H1 (cell line): Measurements from ENCODE around the gene NT5C1B. TPM values are rescaled to one million over a fixed set of nuclear protein-coding genes. Genes with fewer than 3 reads are reported as not detected.

ENCODE experiments used
- CTCF ChIA-PET: fragments of 300-600 bp; sonication (Branson Sonifier 250); formaldehyde crosslinking; loops from one replicate; lab custom pipeline; 2021; ENCODE audit not compliant: partially characterized antibody; lab: Charles Lee
- POLR2A ChIA-PET: fragments of 300-600 bp; sonication (Branson Sonifier 250); formaldehyde crosslinking; loops from one replicate; lab custom pipeline; 2021; ENCODE audit warnings: inconsistent platforms; ENCODE audit not compliant: partially characterized antibody; lab: Charles Lee
- DNase-seq, 2 experiments: peaks; one replicate each; pipeline versions ENCODE4 v3.0.0 to v3.0.0-alpha.2; 2010 to 2022; ENCODE audit warnings: low spot score in 2 of 2, low read depth in 1 of 2, mixed read lengths in 1 of 2
- FAIRE-seq: peaks from 2 replicates; lab custom pipeline; 2011; peaks lifted over from hg19 to GRCh38; lab: Jason Lieb, UNC
- H2AFZ ChIP-seq: 2 replicates; pipeline ENCODE4 v1.8.1; 2012; ENCODE audit warnings: low read length, inconsistent platforms
- H2AK5ac ChIP-seq: 2 replicates; pipeline ENCODE4 v1.6.1; 2013; ENCODE audit warnings: low read depth, low read length
- H2BK120ac ChIP-seq: replicated peaks from 2 replicates; pipeline ENCODE3; 2013; ENCODE audit warnings: low read depth, low read length, inconsistent platforms
- H2BK12ac ChIP-seq: 2 replicates; pipeline ENCODE4 v1.6.1; 2013; ENCODE audit warnings: low read depth, low read length
- H2BK15ac ChIP-seq: 2 replicates; pipeline ENCODE4 v1.6.1; 2013; ENCODE audit warnings: low read length
- H2BK20ac ChIP-seq: 2 replicates; pipeline ENCODE4 v1.6.1; 2013; ENCODE audit warnings: low read length
- H2BK5ac ChIP-seq: 2 replicates; pipeline ENCODE4 v1.6.1; 2013; ENCODE audit warnings: low read depth, low read length
- H3K14ac ChIP-seq: 2 replicates; pipeline ENCODE4 v1.6.1; 2013; ENCODE audit warnings: inconsistent platforms; ENCODE audit not compliant: insufficient read length
- H3K18ac ChIP-seq: 2 replicates; pipeline ENCODE4 v1.6.1; 2013; ENCODE audit warnings: low read length; ENCODE audit errors: extremely low read depth
- H3K23ac ChIP-seq: 2 replicates; pipeline ENCODE4 v1.6.1; 2013; ENCODE audit warnings: inconsistent platforms; ENCODE audit not compliant: insufficient read length
- H3K23me2 ChIP-seq: 2 replicates; pipeline ENCODE4 v1.6.1; 2013; ENCODE audit warnings: low read depth, low read length
- H3K27ac ChIP-seq: 2 replicates; pipeline ENCODE4 v1.6.1; 2011; ENCODE audit warnings: low read depth, low read length, inconsistent platforms
- H3K27me3 ChIP-seq, 4 experiments: replicated peaks in 1 of 4; 1 replicate in 1 of 4; 2 replicates in 3 of 4; pipeline versions ENCODE4 v1.6.1 to v1.8.1; 2011 to 2013; ENCODE audit warnings: low read length in 3 of 4, mild to moderate bottlenecking in 3 of 4, inconsistent platforms in 2 of 4, mixed read lengths in 2 of 4, moderate library complexity in 1 of 4; ENCODE audit not compliant: control insufficient read depth in 3 of 4, insufficient read depth in 3 of 4; ENCODE audit errors: extremely low read depth in 1 of 4
- H3K36me3 ChIP-seq, 4 experiments: 2 replicates each; pipeline versions ENCODE4 v1.6.1 to v1.8.1; 2011 to 2013; ENCODE audit warnings: mild to moderate bottlenecking in 4 of 4, low read length in 3 of 4, moderate library complexity in 2 of 4, control low read depth in 1 of 4, inconsistent platforms in 1 of 4; ENCODE audit not compliant: insufficient read depth in 4 of 4, control insufficient read depth in 2 of 4
- H3K4ac ChIP-seq: replicated peaks from 2 replicates; pipeline ENCODE3; 2013; ENCODE audit warnings: low read length, low read depth, mixed read lengths, inconsistent platforms; ENCODE audit not compliant: insufficient read length
- H3K4me1 ChIP-seq, 4 experiments: replicated peaks in 1 of 4; 1 replicate in 1 of 4; 2 replicates in 3 of 4; pipeline versions ENCODE4 v1.6.1 to v1.8.1; 2011 to 2013; ENCODE audit warnings: low read length in 3 of 4, inconsistent platforms in 2 of 4, mixed read lengths in 1 of 4; ENCODE audit not compliant: insufficient read depth in 4 of 4, control insufficient read depth in 3 of 4
- H3K4me2 ChIP-seq, 2 experiments: 2 replicates each; pipeline versions ENCODE4 v1.6.1 to v1.8.1; 2011 to 2013; ENCODE audit warnings: low read depth in 2 of 2, low read length in 2 of 2, control low read depth in 1 of 2, inconsistent platforms in 1 of 2, mild to moderate bottlenecking in 1 of 2; ENCODE audit not compliant: insufficient read depth in 1 of 2
- H3K4me3 ChIP-seq, 4 experiments: fragments of 200-600, 300-600 bp in 1 of 4; sonication (generic), shearing (Covaris generic), sonication (Bioruptor Twin) in 1 of 4; 2 replicates each; pipeline versions ENCODE4 v1.5.1 to v1.8.1; 2011 to 2016; ENCODE audit warnings: low read length in 4 of 4, low read depth in 3 of 4, control low read depth in 2 of 4, inconsistent platforms in 2 of 4, mild to moderate bottlenecking in 2 of 4, mixed read lengths in 1 of 4, moderate library complexity in 1 of 4; ENCODE audit not compliant: insufficient read depth in 2 of 4; ENCODE audit errors: extremely low read depth in 1 of 4
- H3K56ac ChIP-seq: replicated peaks from 2 replicates; pipeline ENCODE3; 2013; ENCODE audit warnings: low read depth, mild to moderate bottlenecking, mixed read lengths, low read length, inconsistent platforms; ENCODE audit not compliant: insufficient read length
- H3K79me1 ChIP-seq: 2 replicates; pipeline ENCODE4 v1.6.1; 2013; ENCODE audit warnings: low read depth, low read length, control low read depth
- H3K79me2 ChIP-seq, 2 experiments: 2 replicates each; pipeline versions ENCODE4 v1.6.1 to v1.8.1; 2012 to 2013; ENCODE audit warnings: low read length in 2 of 2, mild to moderate bottlenecking in 2 of 2, inconsistent platforms in 1 of 2; ENCODE audit not compliant: insufficient read depth in 2 of 2, control insufficient read depth in 1 of 2
- H3K9ac ChIP-seq, 4 experiments: replicated peaks in 1 of 4; 1 replicate in 1 of 4; 2 replicates in 3 of 4; pipeline versions ENCODE4 v1.6.1 to v1.8.1; 2011 to 2013; ENCODE audit warnings: low read depth in 3 of 4, low read length in 3 of 4, control low read depth in 2 of 4, mild to moderate bottlenecking in 2 of 4, moderate library complexity in 2 of 4, inconsistent platforms in 1 of 4; ENCODE audit errors: extremely low read depth in 1 of 4
- H3K9me3 ChIP-seq, 2 experiments: 2 replicates each; pipeline versions ENCODE4 v1.6.1 to v1.8.1; 2012 to 2013; ENCODE audit warnings: mild to moderate bottlenecking in 2 of 2, moderate library complexity in 2 of 2, control low read depth in 1 of 2, inconsistent platforms in 1 of 2, low read depth in 1 of 2, low read length in 1 of 2, mixed read lengths in 1 of 2; ENCODE audit not compliant: insufficient read depth in 2 of 2
- H4K20me1 ChIP-seq, 2 experiments: replicated peaks in 1 of 2; 2 replicates each; pipeline versions ENCODE3 to v1.8.1; 2011 to 2013; ENCODE audit warnings: inconsistent platforms in 2 of 2, low read length in 2 of 2, mild to moderate bottlenecking in 1 of 2; ENCODE audit not compliant: insufficient read depth in 2 of 2, control insufficient read depth in 1 of 2
- H4K5ac ChIP-seq: 2 replicates; pipeline ENCODE4 v1.6.1; 2013; ENCODE audit warnings: low read length, low read depth, mixed read lengths, inconsistent platforms; ENCODE audit not compliant: insufficient read length
- H4K8ac ChIP-seq: 2 replicates; pipeline ENCODE4 v1.8.0; 2013; ENCODE audit warnings: mild to moderate bottlenecking, moderate library complexity, low read length, inconsistent platforms; ENCODE audit not compliant: insufficient read depth; ENCODE audit errors: extremely low read depth
- H4K91ac ChIP-seq: replicated peaks from 2 replicates; pipeline ENCODE3; 2013; ENCODE audit warnings: low read length, mixed read lengths, inconsistent platforms; ENCODE audit not compliant: insufficient read length
- HDAC2 ChIP-seq, 2 experiments: fragments of 300-600 bp in 1 of 2; sonication (generic) in 1 of 2; IDR thresholded peaks; 2 replicates each; pipeline ENCODE4 v1.6.1; 2011 to 2012; ENCODE audit warnings: low read depth in 2 of 2, low read length in 2 of 2, mild to moderate bottlenecking in 2 of 2, moderate library complexity in 2 of 2, borderline replicate concordance in 1 of 2, inconsistent platforms in 1 of 2
- NANOG ChIP-seq: IDR thresholded peaks from 2 replicates; pipeline ENCODE4 v1.6.1; 2011; ENCODE audit warnings: low read length, low read depth, mild to moderate bottlenecking, inconsistent platforms; ENCODE audit not compliant: insufficient read depth, poor library complexity, severe bottlenecking
- RAD21 ChIP-seq, 2 experiments: IDR thresholded peaks in 1 of 2; conservative IDR thresholded peaks in 1 of 2; 2 replicates each; pipeline ENCODE4 v1.6.1; 2011; ENCODE audit warnings: low read depth in 2 of 2, low read length in 2 of 2, improper control_type of control experiment in 1 of 2, inconsistent platforms in 1 of 2, mild to moderate bottlenecking in 1 of 2, moderate library complexity in 1 of 2
- RBBP5 ChIP-seq: IDR thresholded peaks from 2 replicates; pipeline ENCODE4 v1.7.1; 2012; ENCODE audit warnings: low read depth, mild to moderate bottlenecking, inconsistent platforms, low read length, moderate library complexity, borderline replicate concordance
- RFX5 ChIP-seq: IDR thresholded peaks from 2 replicates; pipeline ENCODE4 v1.6.1; 2011; ENCODE audit warnings: low read depth, low read length, improper control_type of control experiment, borderline replicate concordance
- SUZ12 ChIP-seq: fragments of 200-600 bp; sonication (generic); IDR thresholded peaks from 2 replicates; pipeline ENCODE4 v1.6.1; 2012; ENCODE audit warnings: mild to moderate bottlenecking, inconsistent platforms, low read length, moderate library complexity, mixed read lengths
- TCF12 ChIP-seq: IDR thresholded peaks from 2 replicates; pipeline ENCODE4 v1.6.1; 2011; ENCODE audit warnings: low read depth, mild to moderate bottlenecking, low read length
- TEAD4 ChIP-seq: IDR thresholded peaks from 2 replicates; pipeline ENCODE4 v1.6.1; 2012; ENCODE audit warnings: low read depth, low read length, inconsistent platforms, mixed read lengths
- USF2 ChIP-seq: IDR thresholded peaks from 2 replicates; pipeline ENCODE4 v1.6.1; 2011; ENCODE audit warnings: low read length, improper control_type of control experiment
- ZNF274 ChIP-seq: IDR thresholded peaks from 2 replicates; pipeline ENCODE4 v1.7.0; 2012; ENCODE audit warnings: low read length, borderline replicate concordance; ENCODE audit errors: extremely low read depth
- WGBS, 2 experiments: shearing (Covaris generic) in 1 of 2; methylation state at CpG; one replicate each; pipeline versions ENCODE4 v1.1.6 to v1.1.7; 2013 to 2015; ENCODE audit warnings: low lambda C conversion rate in 2 of 2, mixed read lengths in 2 of 2, inconsistent platforms in 1 of 2, low coverage in 1 of 2, missing lambda C conversion rate in 1 of 2; ENCODE audit not compliant: insufficient replicate concordance in 2 of 2, insufficient coverage in 1 of 2, insufficient read length in 1 of 2; ENCODE audit errors: extremely low coverage in 1 of 2, missing lambda C conversion rate in 1 of 2; 5-methylcytosine and 5-hydroxymethylcytosine counted together
- polyA plus RNA-seq, 7 experiments: library from polyadenylated mRNA; depleted of rRNA in 3 of 7; stranded (reverse) in 5 of 7; unstranded in 2 of 7; fragments of >200 nt in 5 of 7; fragments of 200-250 nt in 2 of 7; gene quantifications; 1 replicate in 5 of 7; 2 replicates in 1 of 7; 4 replicates in 1 of 7; pipeline versions ENCODE4 v1.2.1 to v1.2.3, GENCODE V29; 2011 to 2013; ENCODE audit warnings: missing spikeins in 2 of 7, mixed read lengths in 2 of 7
- total RNA-seq: library from RNA; stranded (reverse); fragmentation: NEBNext Ultra II Directional; extraction: Animal tissue kit (Norgen Biotek cat#: 25700); gene quantifications from 2 replicates; pipeline ENCODE4 v1.2.1, GENCODE V29; 2021

NT5C1B gene
- total and polyA plus RNA-seq, 2 of the 8 experiments (the other 6 are each of a cell fraction or from before 2014, with no cell fraction given): not detected

DNA sequence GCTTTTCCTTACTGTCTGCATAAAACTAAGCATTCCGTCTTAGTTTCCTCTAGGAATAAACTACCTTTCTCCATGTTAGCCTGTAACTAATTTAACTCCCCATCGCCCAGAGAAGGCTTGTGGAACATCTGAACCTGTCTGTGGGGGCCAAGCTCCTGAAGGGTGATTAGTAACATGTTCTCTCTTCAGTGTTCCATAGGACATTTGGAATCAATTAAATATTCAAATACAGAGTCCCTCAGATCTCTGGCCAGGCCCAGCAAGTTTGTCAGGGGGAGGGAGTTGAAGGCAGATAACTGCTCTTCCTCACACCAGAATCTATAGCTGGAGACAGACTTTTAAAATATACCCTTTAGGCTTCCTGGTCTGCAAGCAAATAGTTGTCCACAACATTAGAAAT, 37.7 kb downstream of the NT5C1B start:
- Histone ChIP-seq H3K23me2 (no peaks in the 10 kb centered on the region), H2BK120ac (no peak overlapping the region), H2AK5ac (no peak overlapping the region), H4K8ac (no peak overlapping the region), H3K23ac (no peak overlapping the region), H2BK15ac (no peak overlapping the region), H3K14ac (no peak overlapping the region), H3K4me2 (no peak overlapping the region), H4K20me1 (peaks cover 0 to 2% of the 10 kb centered on the region in 2 experiments), H3K79me1 (no peaks in the 10 kb centered on the region), H2AFZ (no peak overlapping the region), H3K27ac (no peak overlapping the region), H3K9me3 (no peaks in the 10 kb centered on the region), H3K18ac (no peak overlapping the region), H3K56ac (no peak overlapping the region), H2BK20ac (no peak overlapping the region), H3K4ac (no peak overlapping the region), H2BK5ac (no peak overlapping the region), H3K9ac (no peak overlapping the region), H3K27me3 (no peaks in the 10 kb centered on the region), H2BK12ac (no peak overlapping the region), H3K4me1 (peaks cover 0 to 6% (median 0%) of the 10 kb centered on the region in 4 experiments; a peak in 2 of 7 replicates), H4K91ac (no peak overlapping the region), H3K79me2 (peaks cover 0 to 4% of the 10 kb centered on the region in 2 experiments; a peak in 2 of 4 replicates), H3K36me3 (peaks cover 8 to 14% (median 9%) of the 10 kb centered on the region in 4 experiments; a peak in 7 of 8 replicates), H3K4me3 (no peak overlapping the region), H4K5ac (no peak overlapping the region)
- DNase-seq (no peak), FAIRE-seq (no peak)
- POLR2A ChIA-PET: no interaction called here
- CTCF ChIA-PET: interaction anchor here (2.5 kb wide), 1 partner anchor 17 kb away, joined by 7 read pairs; no protein-coding TSS in a partner anchor
- 97% methylated on average over 2 of the region's 2 CpGs; no CpG with 5 or more reads in 1 of the 2 experiments for WGBS, 2 experiments
- TF ChIP-seq SUZ12 (no peak), RAD21 (IDR thresholded peaks at IDR 0.05 in 1 of 2, conservative IDR thresholded peaks at IDR 0.05 in 1 of 2; ENCODE audit: low read depth in 2 of 2, low read length in 2 of 2) (no peak), USF2 (no peak), NANOG (no peak), TCF12 (no peak), HDAC2 (IDR thresholded peaks at IDR 0.05; ENCODE audit: borderline replicate concordance in 1 of 2, low read depth in 2 of 2, low read length in 2 of 2) (no peak), ZNF274 (no peak), RFX5 (no peak), RBBP5 (no peak), TEAD4 (no peak)
